ENCODE data around the gene GCK.

GCK gene

DNA sequence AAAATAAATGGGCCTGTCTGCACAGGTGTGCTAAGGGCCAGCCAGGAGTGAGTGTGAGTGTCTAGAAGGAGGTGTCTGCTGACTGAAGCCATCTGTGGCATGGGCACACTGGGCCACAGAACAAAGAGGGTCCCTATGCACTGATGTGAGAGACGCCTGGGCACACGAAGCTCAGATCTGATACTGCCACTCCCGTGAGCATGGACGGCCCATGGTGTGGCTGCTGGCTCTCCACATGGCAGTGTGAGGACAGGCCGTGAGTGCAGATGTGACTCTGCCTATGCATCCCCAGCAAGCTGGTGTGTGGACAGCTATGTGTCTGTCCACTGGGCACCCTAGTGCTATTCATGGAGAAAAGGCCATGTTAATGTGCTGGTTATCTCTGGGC lies 35.3 kb downstream of the GCK start:
- no peak for DNase-seq

GRCh38 chr7:44152971-44153947 lies 36.0 kb downstream of the GCK start:
- no peak for DNase-seq

- no peak for DNase-seq
Measured at GRCh38 chr7:44151956-44152355, 37.3 kb downstream of the GCK start.

GRCh38 chr7:44150966-44151941 lies 38.0 kb downstream of the GCK start:
- no peak for DNase-seq

DNA sequence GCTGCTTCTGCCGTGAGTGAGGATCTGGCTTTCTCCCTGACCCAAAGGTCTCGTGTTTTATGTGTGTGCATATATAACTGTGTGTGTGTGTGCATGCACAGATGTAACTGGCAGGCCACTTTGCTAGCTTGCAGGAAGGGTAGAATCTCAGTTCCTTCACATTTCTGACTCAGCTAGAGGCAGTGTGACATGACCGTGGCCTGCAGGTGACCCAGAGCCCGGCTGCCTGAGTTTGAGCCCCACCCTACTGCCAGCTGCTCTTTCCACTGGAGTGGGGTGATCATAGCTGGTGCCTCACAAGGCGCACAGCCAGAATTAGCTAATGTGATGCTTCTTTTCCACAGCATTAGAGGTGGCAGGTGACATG lies 38.8 kb downstream of the GCK start:
- no peak for DNase-seq

DNA sequence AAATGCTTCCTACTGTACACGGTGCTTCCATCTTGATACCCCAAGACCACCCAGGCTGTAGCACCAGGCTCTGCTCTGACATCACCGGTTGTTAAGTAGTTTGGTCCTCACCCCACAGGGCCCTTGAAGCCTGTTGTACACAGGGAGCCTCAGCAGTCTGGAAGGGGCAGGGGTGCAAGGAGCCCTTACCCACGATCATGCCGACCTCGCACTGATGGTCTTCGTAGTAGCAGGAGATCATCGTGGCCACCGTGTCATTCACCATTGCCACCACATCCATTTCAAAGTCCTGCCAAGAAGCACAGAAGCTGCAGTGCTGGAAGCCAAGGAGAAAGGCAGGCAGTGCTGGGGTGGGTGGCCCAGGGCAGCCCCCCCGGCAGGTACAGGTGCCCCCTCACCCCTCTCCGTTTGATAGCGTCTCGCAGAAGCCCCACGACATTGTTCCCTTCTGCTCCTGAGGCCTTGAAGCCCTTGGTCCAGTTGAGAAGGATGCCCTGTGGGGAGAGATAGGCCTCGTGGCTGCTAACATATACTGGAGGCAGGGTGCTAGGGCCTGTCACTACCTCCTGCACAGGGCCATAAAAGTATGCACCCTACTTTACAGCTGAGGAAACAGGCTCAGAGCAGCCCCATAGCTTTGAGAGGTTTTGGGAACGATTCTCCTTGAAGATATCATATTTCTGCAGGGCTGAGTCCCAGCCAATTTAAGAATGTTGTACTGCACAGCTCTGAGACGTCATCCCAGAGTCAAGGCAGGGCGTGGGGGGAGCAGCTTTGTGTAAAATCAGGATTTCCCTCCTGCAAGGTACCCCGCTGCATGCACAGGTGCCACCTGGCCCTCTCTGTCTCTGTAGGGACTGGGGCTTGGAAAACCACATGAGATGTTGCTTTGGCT lies 39.4 kb downstream of the GCK start:
- no peak for DNase-seq

DNA sequence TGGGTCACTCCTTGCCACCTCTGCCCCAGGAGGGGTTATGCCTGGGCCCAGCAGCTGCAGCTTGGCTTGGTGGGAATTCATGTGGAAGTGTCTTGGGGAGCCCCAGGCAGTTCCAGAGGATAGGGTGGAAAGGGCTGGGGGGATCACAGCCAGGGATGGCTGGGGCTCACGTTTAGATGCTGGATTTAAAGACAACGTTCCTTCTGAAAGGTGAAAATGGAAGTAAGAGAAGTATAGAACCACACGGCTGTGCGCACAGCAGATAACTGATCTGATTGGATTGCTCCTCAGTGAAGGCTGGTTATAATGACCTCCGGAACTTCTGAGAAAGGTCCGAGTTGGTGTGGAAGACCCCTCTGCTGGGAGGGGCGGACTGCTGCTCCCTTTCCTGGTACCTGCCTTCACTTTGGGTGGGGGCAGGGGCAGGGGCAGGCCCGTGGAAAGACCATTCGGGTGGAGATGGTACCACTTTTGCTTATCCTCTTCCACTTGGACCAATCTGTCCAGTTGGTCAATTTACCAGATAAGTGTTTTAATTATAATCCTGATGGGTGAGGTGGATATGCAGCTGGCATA lies 40.2 kb downstream of the GCK start:
- DNase-seq = no peak

DNA sequence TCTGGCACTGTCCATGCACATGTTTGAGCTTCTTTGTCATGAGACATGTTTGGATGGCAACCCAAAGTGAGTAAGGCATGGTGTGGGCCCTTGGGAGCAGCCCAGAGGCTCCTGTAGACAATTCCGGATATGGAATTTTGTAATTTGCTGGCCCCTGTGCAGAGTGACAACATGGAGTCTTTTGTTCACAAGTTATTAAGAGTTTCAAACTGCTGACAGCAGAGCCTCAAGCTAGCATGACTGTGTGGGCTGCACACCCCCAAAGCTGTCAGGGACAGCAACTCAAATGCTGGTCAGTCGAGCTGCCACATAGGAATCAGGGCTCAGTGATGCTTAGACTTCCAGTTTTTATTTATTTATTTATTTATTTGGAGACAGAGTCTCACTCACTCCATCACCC lies 41.1 kb downstream of the GCK start:
- DNase-seq = no peak

DNA sequence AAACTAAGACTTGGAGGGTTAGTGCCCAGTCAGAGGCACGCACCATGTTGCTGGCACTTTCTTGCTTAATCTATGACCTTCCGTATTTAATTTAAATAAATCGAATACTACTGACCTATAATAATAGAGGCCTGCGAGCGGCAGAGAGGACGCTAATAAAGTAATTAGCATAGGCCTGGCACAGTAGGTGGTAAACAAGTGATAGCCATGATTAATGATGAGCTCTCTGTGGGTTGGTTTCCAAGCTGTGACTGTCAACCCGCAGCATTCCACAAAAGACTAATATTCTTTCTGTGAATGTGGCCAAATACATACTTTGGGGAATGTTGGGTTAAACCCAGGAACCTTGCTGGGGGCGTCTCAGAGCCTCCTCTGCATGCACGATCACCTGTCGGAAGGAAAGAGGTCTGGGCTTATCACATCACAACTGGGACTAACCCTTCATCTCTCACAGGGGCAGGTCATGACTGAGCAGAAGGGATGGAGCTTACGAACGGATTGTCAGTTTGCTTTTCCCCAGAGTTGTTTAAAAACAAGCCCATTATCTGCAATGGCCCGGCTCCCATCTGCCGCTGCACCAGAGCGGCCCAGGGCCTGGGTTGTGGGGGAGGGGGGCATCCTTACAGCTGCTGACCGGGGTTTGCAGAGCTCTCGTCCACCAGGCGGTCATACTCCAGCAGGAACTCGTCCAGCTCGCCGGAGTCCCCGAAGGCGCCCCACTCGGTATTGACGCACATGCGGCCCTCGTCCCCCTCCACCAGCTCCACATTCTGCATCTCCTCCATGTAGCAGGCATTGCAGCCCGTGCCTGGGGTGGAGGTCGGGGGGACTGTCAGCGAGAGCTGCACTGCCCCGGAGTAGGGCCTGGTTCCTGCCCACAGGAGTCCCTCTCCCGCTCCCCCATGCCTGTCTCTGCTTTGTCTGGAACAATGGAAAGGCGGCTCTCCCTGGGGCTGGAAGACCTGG lies 41.9 kb downstream of the GCK start:
- no peak for DNase-seq

GRCh38 chr7:44145969-44146911 lies 43.0 kb downstream of the GCK start:
- no peak for DNase-seq

DNA sequence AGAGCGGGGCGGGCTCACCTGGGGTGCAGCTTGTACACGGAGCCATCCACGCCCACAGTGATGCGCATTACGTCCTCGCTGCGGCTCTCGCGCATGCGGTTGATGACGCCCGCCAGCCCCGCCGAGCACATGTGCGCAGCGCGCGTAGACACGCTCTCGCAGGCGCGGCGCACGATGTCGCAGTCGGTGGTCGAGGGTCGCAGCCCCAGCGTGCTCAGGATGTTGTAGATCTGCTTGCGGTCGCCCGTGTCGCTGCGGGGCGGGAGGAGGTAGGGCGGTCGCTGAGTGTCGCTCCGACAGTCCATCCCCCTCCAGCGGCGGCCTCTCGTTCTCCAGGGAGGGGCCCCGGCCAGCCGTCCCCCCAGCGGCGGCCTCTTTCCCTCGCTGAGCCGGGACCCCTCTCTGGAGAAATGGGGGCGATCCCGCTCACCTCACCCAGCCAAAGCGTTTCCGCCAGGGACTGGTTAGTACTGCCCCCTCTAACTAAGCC lies 43.7 kb downstream of the GCK start:
- no peak for DNase-seq

GRCh38 chr7:44144968-44145478 lies 44.2 kb downstream of the GCK start:
- no peak for DNase-seq

GRCh38 chr7:44144426-44144967 lies 44.7 kb downstream of the GCK start:
- DNase-seq = no peak

- DNase-seq = no peak
Measured at GRCh38 chr7:44143646-44144250, 45.5 kb downstream of the GCK start.

DNA sequence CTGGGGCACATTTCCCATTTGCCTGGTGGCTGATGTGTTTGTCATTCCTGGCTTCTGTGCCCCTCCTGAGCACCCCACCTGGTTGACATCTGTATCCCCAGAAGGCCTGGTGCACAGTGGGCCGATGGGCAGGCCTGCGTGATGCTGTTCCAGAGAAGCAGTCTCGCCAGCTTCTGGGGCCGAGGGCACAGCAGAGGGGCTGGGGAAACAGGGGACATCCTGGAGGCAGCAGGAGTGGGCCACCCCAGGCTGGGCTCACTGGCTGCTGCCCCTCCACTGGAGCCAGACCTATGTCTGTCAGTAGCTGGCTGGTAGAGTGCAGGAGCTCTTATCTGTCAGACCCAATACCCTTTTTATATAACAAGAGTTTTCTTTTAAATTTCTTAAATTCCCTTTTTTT lies 47.2 kb downstream of the GCK start:
- no peak for DNase-seq

DNA sequence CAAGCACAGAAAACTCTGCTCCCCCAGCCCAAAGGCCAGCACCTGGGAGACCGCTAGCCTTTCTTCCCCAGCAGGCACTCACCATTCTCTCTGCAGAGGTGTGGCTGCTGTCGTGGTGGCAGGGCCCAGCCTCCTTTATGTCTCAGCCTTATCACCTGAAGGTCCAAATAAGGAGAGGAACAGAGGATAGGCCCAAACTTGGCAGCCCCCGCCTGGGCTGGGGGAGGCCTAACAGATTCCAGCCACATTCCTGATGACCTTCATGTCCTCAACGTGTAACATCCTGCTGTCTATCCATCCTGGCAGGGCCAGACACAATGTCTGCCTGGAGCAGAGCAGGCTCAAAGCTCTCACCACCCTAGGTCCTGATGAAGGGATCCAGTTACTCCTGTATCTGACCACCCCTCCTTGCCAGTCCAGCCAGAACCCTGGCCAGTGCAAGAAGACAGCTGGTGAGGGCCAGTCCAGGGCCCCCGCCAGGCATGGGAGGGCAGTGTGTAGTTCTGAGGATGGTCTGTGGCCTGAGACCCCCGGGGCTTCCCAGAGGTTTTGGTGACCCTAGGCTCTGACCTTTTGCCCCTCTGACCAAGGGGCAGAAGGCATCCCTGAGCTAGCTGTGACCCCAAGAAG lies 47.9 kb downstream of the GCK start, which contains the start of gene MYL7:
Gene MYL7 (minus strand): TSS at position 112 of the 630 bp plus-strand sequence. CDS start 27 bp downstream, at position 85.
- no peak for DNase-seq

DNA sequence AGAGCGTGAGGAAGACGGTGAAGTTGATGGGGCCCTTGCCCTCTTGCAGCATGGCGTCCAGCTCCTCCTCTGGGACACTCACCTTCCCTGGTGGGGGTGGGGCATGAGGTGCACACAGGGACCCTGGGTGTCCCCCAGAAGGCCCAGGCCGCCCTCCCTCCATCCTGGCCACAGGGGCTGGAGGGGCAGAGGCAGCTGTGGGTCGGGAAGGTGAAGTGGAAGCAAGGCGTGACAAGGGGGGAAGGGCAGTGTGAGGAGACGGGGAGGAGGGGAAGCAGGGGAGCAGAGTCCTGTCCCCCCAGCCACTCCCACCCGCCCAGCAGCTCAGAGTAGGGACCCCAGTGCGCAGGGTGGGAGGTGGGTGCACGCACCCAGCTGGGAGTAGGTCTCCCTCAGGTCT lies 48.9 kb downstream of the GCK start:
- DNase-seq = no peak

Data from NCI-H2107 (cell line).